Measurements from ENCODE around the gene CENPX. TPM values are rescaled to one million over a fixed set of nuclear protein-coding genes. Genes with fewer than 3 reads are reported as not detected.

Gene CENPX
- total and polyA plus RNA-seq, 2 of the 13 experiments (the other 11 are each of a cell fraction or from before 2014, with no cell fraction given) = 92.7 to 170 TPM

GRCh38 chr17:82039695-82040299 is 17.1 kb upstream of the CENPX start:
- in situ Hi-C loops (cut with HindIII; ENCODE audit: extremely low pct_ligation_motif_present, low pct_unique_long_range_greater_than_20kb) = loop anchor here (5.0 kb wide), 1 partner anchor 118 kb away; no protein-coding TSS in a partner anchor
- H3K27me3 ChIP-seq (ENCODE audit: control insufficient read depth in 1 of 2, insufficient read depth in 2 of 2, low read length in 2 of 2) = no peaks in the 10 kb centered on the region
- no TSS peak for BruUV-seq (replicated peaks)
- peaks cover 20% of the 10 kb centered on the region for H4K20me1 ChIP-seq (ENCODE audit: insufficient read depth, low read length)
- intact Hi-C loops (cut with micrococcal nuclease; ENCODE audit: unreplicated experiment) = loop anchor here (5.0 kb wide), 1 partner anchor 113 kb away; no protein-coding TSS in a partner anchor
- FAIRE-seq (no peak), ATAC-seq (peak; percentile 8), DNase-seq (ENCODE audit: low spot score) (peak; percentile 57)
- H3K27ac ChIP-seq (ENCODE audit: extremely low read length, insufficient read depth, low read length) = peak overlapping the region; percentile 22
- no peaks in the 10 kb centered on the region for H3K9me3 ChIP-seq (ENCODE audit: low read length)
- peak overlapping the region in 1 of 3 experiments; percentile 19; a peak in 1 of 6 replicates for H3K4me3 ChIP-seq (replicated peaks in 1 of 3; ENCODE audit: insufficient read depth in 1 of 3, low read depth in 2 of 3, low read length in 3 of 3)
- POLR2A ChIA-PET = interaction anchor here (1.0 to 1.7 kb wide), 2 partner anchors 17 kb away, joined by 3 to 5 read pairs; partner anchors contain the start of genes CENPX and LRRC45
- peaks cover 13% of the 10 kb centered on the region for H3K79me2 ChIP-seq (ENCODE audit: insufficient read depth, low read length)
- peak overlapping the region; percentile 45 for H3K4me2 ChIP-seq (ENCODE audit: low read depth, low read length)
- 25% methylated on average over 7 of the region's 8 CpGs for WGBS (ENCODE audit: low lambda C conversion rate)
- peaks cover 4 to 12% of the 10 kb centered on the region in 2 experiments for H3K36me3 ChIP-seq (replicated peaks in 1 of 2; ENCODE audit: control insufficient read depth in 1 of 2, insufficient read depth in 2 of 2, low read length in 2 of 2)
- H3K4me1 ChIP-seq (ENCODE audit: insufficient read depth, low read length) = peaks cover 68% of the 10 kb centered on the region
- CTCF ChIA-PET (ENCODE audit: low intra/inter-chr PET ratio, low total read pairs) = no interaction called here
- H3K9ac ChIP-seq (ENCODE audit: insufficient read depth, low read depth, low read length) = peak overlapping the region; percentile 31; the same call in 1 of the 2 replicates
- no peak overlapping the region for H2AFZ ChIP-seq (ENCODE audit: low read length)
- TF ChIP-seq ZNF232 (CRISPR knock-in tag; IDR thresholded peaks at IDR 0.05; ENCODE audit: borderline replicate concordance) = no peak
- no peak for TF ChIP-seq ZNF891 (CRISPR knock-in tag; IDR thresholded peaks at IDR 0.05)
- peak; percentile 15; the same call in 1 of the 2 replicates for TF ChIP-seq ETV6 (CRISPR knock-in tag; conservative IDR thresholded peaks at IDR 0.05)
- peak; percentile 35; the same call in 1 of the 2 replicates for TF ChIP-seq KDM2A (CRISPR knock-in tag; IDR thresholded peaks at IDR 0.05; ENCODE audit: borderline replicate concordance, low read depth)
- no peak for TF ChIP-seq GABPA (IDR thresholded peaks at IDR 0.05; ENCODE audit: low read depth, low read length)
- no peak for TF ChIP-seq GABPA (CRISPR knock-in tag; IDR thresholded peaks at IDR 0.05; ENCODE audit: low read depth)
- TF ChIP-seq RBM22 (optimal IDR thresholded peaks at IDR 0.05; ENCODE audit: low read length) = no peak
- TF ChIP-seq KDM3A (CRISPR knock-in tag; IDR thresholded peaks at IDR 0.05; ENCODE audit: low read depth) = no peak
- TF ChIP-seq SIX4 (CRISPR knock-in tag; IDR thresholded peaks at IDR 0.05) = no peak
- no peak for TF ChIP-seq ZNF256 (CRISPR knock-in tag; conservative IDR thresholded peaks at IDR 0.05)
- TF ChIP-seq HNRNPK (IDR thresholded peaks at IDR 0.05; ENCODE audit: low read depth, low read length, poor library complexity, severe bottlenecking) = no peak
- TF ChIP-seq KIAA2018 (CRISPR knock-in tag; IDR thresholded peaks at IDR 0.05; ENCODE audit: borderline replicate concordance) = no peak
- TF ChIP-seq, protein P1, sequence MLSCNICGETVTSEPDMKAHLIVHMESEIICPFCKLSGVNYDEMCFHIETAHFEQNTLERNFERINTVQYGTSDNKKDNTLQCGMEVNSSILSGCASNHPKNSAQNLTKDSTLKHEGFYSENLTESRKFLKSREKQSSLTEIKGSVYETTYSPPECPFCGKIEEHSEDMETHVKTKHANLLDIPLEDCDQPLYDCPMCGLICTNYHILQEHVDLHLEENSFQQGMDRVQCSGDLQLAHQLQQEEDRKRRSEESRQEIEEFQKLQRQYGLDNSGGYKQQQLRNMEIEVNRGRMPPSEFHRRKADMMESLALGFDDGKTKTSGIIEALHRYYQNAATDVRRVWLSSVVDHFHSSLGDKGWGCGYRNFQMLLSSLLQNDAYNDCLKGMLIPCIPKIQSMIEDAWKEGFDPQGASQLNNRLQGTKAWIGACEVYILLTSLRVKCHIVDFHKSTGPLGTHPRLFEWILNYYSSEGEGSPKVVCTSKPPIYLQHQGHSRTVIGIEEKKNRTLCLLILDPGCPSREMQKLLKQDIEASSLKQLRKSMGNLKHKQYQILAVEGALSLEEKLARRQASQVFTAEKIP (CRISPR knock-in tag; IDR thresholded peaks at IDR 0.05; ENCODE audit: borderline replicate concordance) = no peak
- 0 out of 2 replicates have a peak, but pooled peaks have one; percentile 41 for TF ChIP-seq ZNF274 (CRISPR knock-in tag; IDR thresholded peaks at IDR 0.05)
- peak; percentile 33; the same call in 1 of the 2 replicates for TF ChIP-seq ZNF614 (CRISPR knock-in tag; IDR thresholded peaks at IDR 0.05; ENCODE audit: borderline replicate concordance)

Data from HepG2 (cell line).